H1 (cell line): ENCODE measurements around the gene REM2. TPM values are rescaled to one million over a fixed set of nuclear protein-coding genes. Genes with fewer than 3 reads are reported as not detected.

Experiments
- CTCF ChIA-PET: fragments of 300-600 bp; sonication (Branson Sonifier 250); formaldehyde crosslinking; loops from one replicate; lab custom pipeline; 2021; ENCODE audit not compliant: partially characterized antibody; lab: Charles Lee
- POLR2A ChIA-PET: fragments of 300-600 bp; sonication (Branson Sonifier 250); formaldehyde crosslinking; loops from one replicate; lab custom pipeline; 2021; ENCODE audit warnings: inconsistent platforms; ENCODE audit not compliant: partially characterized antibody; lab: Charles Lee
- DNase-seq, 2 experiments: peaks; one replicate each; pipeline versions ENCODE4 v3.0.0 to v3.0.0-alpha.2; 2010 to 2022; ENCODE audit warnings: low spot score in 2 of 2, low read depth in 1 of 2, mixed read lengths in 1 of 2
- FAIRE-seq: peaks from 2 replicates; lab custom pipeline; 2011; peaks lifted over from hg19 to GRCh38; lab: Jason Lieb, UNC
- H2AFZ ChIP-seq: 2 replicates; pipeline ENCODE4 v1.8.1; 2012; ENCODE audit warnings: low read length, inconsistent platforms
- H2AK5ac ChIP-seq: 2 replicates; pipeline ENCODE4 v1.6.1; 2013; ENCODE audit warnings: low read depth, low read length
- H2BK120ac ChIP-seq: replicated peaks from 2 replicates; pipeline ENCODE3; 2013; ENCODE audit warnings: low read depth, low read length, inconsistent platforms
- H2BK12ac ChIP-seq: 2 replicates; pipeline ENCODE4 v1.6.1; 2013; ENCODE audit warnings: low read depth, low read length
- H2BK15ac ChIP-seq: 2 replicates; pipeline ENCODE4 v1.6.1; 2013; ENCODE audit warnings: low read length
- H2BK20ac ChIP-seq: 2 replicates; pipeline ENCODE4 v1.6.1; 2013; ENCODE audit warnings: low read length
- H2BK5ac ChIP-seq: 2 replicates; pipeline ENCODE4 v1.6.1; 2013; ENCODE audit warnings: low read depth, low read length
- H3K14ac ChIP-seq: 2 replicates; pipeline ENCODE4 v1.6.1; 2013; ENCODE audit warnings: inconsistent platforms; ENCODE audit not compliant: insufficient read length
- H3K18ac ChIP-seq: 2 replicates; pipeline ENCODE4 v1.6.1; 2013; ENCODE audit warnings: low read length; ENCODE audit errors: extremely low read depth
- H3K23ac ChIP-seq: 2 replicates; pipeline ENCODE4 v1.6.1; 2013; ENCODE audit warnings: inconsistent platforms; ENCODE audit not compliant: insufficient read length
- H3K23me2 ChIP-seq: 2 replicates; pipeline ENCODE4 v1.6.1; 2013; ENCODE audit warnings: low read depth, low read length
- H3K27ac ChIP-seq: 2 replicates; pipeline ENCODE4 v1.6.1; 2011; ENCODE audit warnings: low read depth, low read length, inconsistent platforms
- H3K27me3 ChIP-seq, 4 experiments: replicated peaks in 1 of 4; 1 replicate in 1 of 4; 2 replicates in 3 of 4; pipeline versions ENCODE4 v1.6.1 to v1.8.1; 2011 to 2013; ENCODE audit warnings: low read length in 3 of 4, mild to moderate bottlenecking in 3 of 4, inconsistent platforms in 2 of 4, mixed read lengths in 2 of 4, moderate library complexity in 1 of 4; ENCODE audit not compliant: control insufficient read depth in 3 of 4, insufficient read depth in 3 of 4; ENCODE audit errors: extremely low read depth in 1 of 4
- H3K36me3 ChIP-seq, 4 experiments: 2 replicates each; pipeline versions ENCODE4 v1.6.1 to v1.8.1; 2011 to 2013; ENCODE audit warnings: mild to moderate bottlenecking in 4 of 4, low read length in 3 of 4, moderate library complexity in 2 of 4, control low read depth in 1 of 4, inconsistent platforms in 1 of 4; ENCODE audit not compliant: insufficient read depth in 4 of 4, control insufficient read depth in 2 of 4
- H3K4ac ChIP-seq: replicated peaks from 2 replicates; pipeline ENCODE3; 2013; ENCODE audit warnings: low read length, low read depth, mixed read lengths, inconsistent platforms; ENCODE audit not compliant: insufficient read length
- H3K4me1 ChIP-seq, 4 experiments: replicated peaks in 1 of 4; 1 replicate in 1 of 4; 2 replicates in 3 of 4; pipeline versions ENCODE4 v1.6.1 to v1.8.1; 2011 to 2013; ENCODE audit warnings: low read length in 3 of 4, inconsistent platforms in 2 of 4, mixed read lengths in 1 of 4; ENCODE audit not compliant: insufficient read depth in 4 of 4, control insufficient read depth in 3 of 4
- H3K4me2 ChIP-seq, 2 experiments: 2 replicates each; pipeline versions ENCODE4 v1.6.1 to v1.8.1; 2011 to 2013; ENCODE audit warnings: low read depth in 2 of 2, low read length in 2 of 2, control low read depth in 1 of 2, inconsistent platforms in 1 of 2, mild to moderate bottlenecking in 1 of 2; ENCODE audit not compliant: insufficient read depth in 1 of 2
- H3K4me3 ChIP-seq, 4 experiments: fragments of 200-600, 300-600 bp in 1 of 4; sonication (generic), shearing (Covaris generic), sonication (Bioruptor Twin) in 1 of 4; 2 replicates each; pipeline versions ENCODE4 v1.5.1 to v1.8.1; 2011 to 2016; ENCODE audit warnings: low read length in 4 of 4, low read depth in 3 of 4, control low read depth in 2 of 4, inconsistent platforms in 2 of 4, mild to moderate bottlenecking in 2 of 4, mixed read lengths in 1 of 4, moderate library complexity in 1 of 4; ENCODE audit not compliant: insufficient read depth in 2 of 4; ENCODE audit errors: extremely low read depth in 1 of 4
- H3K56ac ChIP-seq: replicated peaks from 2 replicates; pipeline ENCODE3; 2013; ENCODE audit warnings: low read depth, mild to moderate bottlenecking, mixed read lengths, low read length, inconsistent platforms; ENCODE audit not compliant: insufficient read length
- H3K79me1 ChIP-seq: 2 replicates; pipeline ENCODE4 v1.6.1; 2013; ENCODE audit warnings: low read depth, low read length, control low read depth
- H3K79me2 ChIP-seq, 2 experiments: 2 replicates each; pipeline versions ENCODE4 v1.6.1 to v1.8.1; 2012 to 2013; ENCODE audit warnings: low read length in 2 of 2, mild to moderate bottlenecking in 2 of 2, inconsistent platforms in 1 of 2; ENCODE audit not compliant: insufficient read depth in 2 of 2, control insufficient read depth in 1 of 2
- H3K9ac ChIP-seq, 4 experiments: replicated peaks in 1 of 4; 1 replicate in 1 of 4; 2 replicates in 3 of 4; pipeline versions ENCODE4 v1.6.1 to v1.8.1; 2011 to 2013; ENCODE audit warnings: low read depth in 3 of 4, low read length in 3 of 4, control low read depth in 2 of 4, mild to moderate bottlenecking in 2 of 4, moderate library complexity in 2 of 4, inconsistent platforms in 1 of 4; ENCODE audit errors: extremely low read depth in 1 of 4
- H3K9me3 ChIP-seq, 2 experiments: 2 replicates each; pipeline versions ENCODE4 v1.6.1 to v1.8.1; 2012 to 2013; ENCODE audit warnings: mild to moderate bottlenecking in 2 of 2, moderate library complexity in 2 of 2, control low read depth in 1 of 2, inconsistent platforms in 1 of 2, low read depth in 1 of 2, low read length in 1 of 2, mixed read lengths in 1 of 2; ENCODE audit not compliant: insufficient read depth in 2 of 2
- H4K20me1 ChIP-seq, 2 experiments: replicated peaks in 1 of 2; 2 replicates each; pipeline versions ENCODE3 to v1.8.1; 2011 to 2013; ENCODE audit warnings: inconsistent platforms in 2 of 2, low read length in 2 of 2, mild to moderate bottlenecking in 1 of 2; ENCODE audit not compliant: insufficient read depth in 2 of 2, control insufficient read depth in 1 of 2
- H4K5ac ChIP-seq: 2 replicates; pipeline ENCODE4 v1.6.1; 2013; ENCODE audit warnings: low read length, low read depth, mixed read lengths, inconsistent platforms; ENCODE audit not compliant: insufficient read length
- H4K8ac ChIP-seq: 2 replicates; pipeline ENCODE4 v1.8.0; 2013; ENCODE audit warnings: mild to moderate bottlenecking, moderate library complexity, low read length, inconsistent platforms; ENCODE audit not compliant: insufficient read depth; ENCODE audit errors: extremely low read depth
- H4K91ac ChIP-seq: replicated peaks from 2 replicates; pipeline ENCODE3; 2013; ENCODE audit warnings: low read length, mixed read lengths, inconsistent platforms; ENCODE audit not compliant: insufficient read length
- ASH2L ChIP-seq: fragments of 200-600, 300-600 bp; sonication (generic); IDR thresholded peaks from one replicate; pipeline ENCODE4 v1.7.1; 2017; ENCODE audit warnings: low read length
- CHD2 ChIP-seq: IDR thresholded peaks from 2 replicates; pipeline ENCODE4 v1.6.1; 2012; ENCODE audit warnings: low read length, improper control_type of control experiment
- GABPA ChIP-seq: IDR thresholded peaks from 2 replicates; pipeline ENCODE4 v1.6.1; 2011; ENCODE audit warnings: mild to moderate bottlenecking, low read length, moderate library complexity, borderline replicate concordance; ENCODE audit not compliant: insufficient read depth
- HDAC2 ChIP-seq, 2 experiments: fragments of 300-600 bp in 1 of 2; sonication (generic) in 1 of 2; IDR thresholded peaks; 2 replicates each; pipeline ENCODE4 v1.6.1; 2011 to 2012; ENCODE audit warnings: low read depth in 2 of 2, low read length in 2 of 2, mild to moderate bottlenecking in 2 of 2, moderate library complexity in 2 of 2, borderline replicate concordance in 1 of 2, inconsistent platforms in 1 of 2
- KDM4A ChIP-seq: IDR thresholded peaks from one replicate; pipeline ENCODE4 v1.7.1; 2012; ENCODE audit warnings: low read depth, mild to moderate bottlenecking, moderate library complexity, low read length, inconsistent platforms; ENCODE audit not compliant: severe bottlenecking
- MAFK ChIP-seq: IDR thresholded peaks from 2 replicates; pipeline ENCODE4 v1.6.1; 2012; ENCODE audit warnings: low read depth, mild to moderate bottlenecking, improper control_type of control experiment, low read length
- RBBP5 ChIP-seq: IDR thresholded peaks from 2 replicates; pipeline ENCODE4 v1.7.1; 2012; ENCODE audit warnings: low read depth, mild to moderate bottlenecking, inconsistent platforms, low read length, moderate library complexity, borderline replicate concordance
- RXRA ChIP-seq: IDR thresholded peaks from 2 replicates; pipeline ENCODE4 v1.6.1; 2011; ENCODE audit warnings: low read depth, mild to moderate bottlenecking, low read length, moderate library complexity; ENCODE audit not compliant: insufficient read depth
- WGBS, 2 experiments: shearing (Covaris generic) in 1 of 2; methylation state at CpG; one replicate each; pipeline versions ENCODE4 v1.1.6 to v1.1.7; 2013 to 2015; ENCODE audit warnings: low lambda C conversion rate in 2 of 2, mixed read lengths in 2 of 2, inconsistent platforms in 1 of 2, low coverage in 1 of 2, missing lambda C conversion rate in 1 of 2; ENCODE audit not compliant: insufficient replicate concordance in 2 of 2, insufficient coverage in 1 of 2, insufficient read length in 1 of 2; ENCODE audit errors: extremely low coverage in 1 of 2, missing lambda C conversion rate in 1 of 2; 5-methylcytosine and 5-hydroxymethylcytosine counted together
- polyA plus RNA-seq, 7 experiments: library from polyadenylated mRNA; depleted of rRNA in 3 of 7; stranded (reverse) in 5 of 7; unstranded in 2 of 7; fragments of >200 nt in 5 of 7; fragments of 200-250 nt in 2 of 7; gene quantifications; 1 replicate in 5 of 7; 2 replicates in 1 of 7; 4 replicates in 1 of 7; pipeline versions ENCODE4 v1.2.1 to v1.2.3, GENCODE V29; 2011 to 2013; ENCODE audit warnings: missing spikeins in 2 of 7, mixed read lengths in 2 of 7
- total RNA-seq: library from RNA; stranded (reverse); fragmentation: NEBNext Ultra II Directional; extraction: Animal tissue kit (Norgen Biotek cat#: 25700); gene quantifications from 2 replicates; pipeline ENCODE4 v1.2.1, GENCODE V29; 2021
- TF ChIP-seq, protein P1 (sequence below): IDR thresholded peaks from 2 replicates; pipeline ENCODE4 v1.6.1; 2011; ENCODE audit warnings: low read length, improper control_type of control experiment

The REM2 gene
- total and polyA plus RNA-seq, 2 of the 8 experiments (the other 6 are each of a cell fraction or from before 2014, with no cell fraction given), result 1.00 to 1.1 TPM

DNA sequence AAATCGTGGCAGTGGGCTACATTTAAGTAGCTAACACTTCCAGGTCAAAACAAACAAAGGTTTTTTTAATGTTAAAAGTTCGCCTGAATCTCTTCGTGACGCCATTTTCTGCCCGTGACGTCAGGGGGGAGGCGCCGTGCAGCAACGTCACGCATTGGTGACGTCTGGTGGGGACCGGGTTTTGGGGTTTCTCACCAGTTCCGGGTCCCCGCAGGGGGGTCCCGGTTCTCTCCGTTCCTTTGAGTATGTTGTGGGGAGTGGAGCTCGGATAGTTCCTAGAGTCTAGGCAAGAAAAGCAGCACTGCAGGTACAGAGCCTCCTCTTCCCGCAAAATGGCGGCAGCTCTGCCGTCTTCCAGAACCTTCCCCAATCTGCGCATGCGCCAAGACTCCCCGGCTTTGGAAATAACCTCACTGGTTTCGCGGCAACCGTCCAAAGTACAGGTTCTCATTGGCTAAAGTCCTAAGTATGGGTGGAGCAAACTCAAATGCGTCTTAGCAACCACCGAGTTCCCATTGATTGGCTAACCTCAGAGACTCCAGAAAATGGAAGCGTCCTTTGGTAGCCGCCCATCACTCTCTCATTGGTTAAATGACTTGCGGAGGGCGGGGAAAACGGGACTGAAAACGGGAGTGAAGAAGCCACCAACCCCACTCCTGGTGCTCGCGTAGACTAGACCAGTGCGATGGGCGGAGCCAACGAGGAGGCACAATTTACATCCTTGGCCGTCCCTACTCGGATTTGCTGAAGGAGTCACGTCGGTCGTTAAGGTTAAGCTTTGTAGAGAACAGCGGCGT, 36.0 kb downstream of the REM2 start, which contains the start of gene RBM23:
TSS of gene RBM23 (minus strand) at position 346 of the 797 bp plus-strand sequence.
- Histone ChIP-seq H2AFZ (peak within 1 kb of the TSS; percentile 67), H2BK5ac (peak within 1 kb of the TSS; percentile 98), H3K27me3 (no peaks in the 10 kb centered on the region; a peak in 1 of 7 replicates), H3K79me2 (peaks cover 0 to 20% of the 10 kb centered on the region in 2 experiments; a peak in 2 of 4 replicates), H2AK5ac (peak within 1 kb of the TSS; percentile 100; the same call in 1 of the 2 replicates), H3K56ac (peak within 1 kb of the TSS; percentile 43), H2BK20ac (no peak within 1 kb of the TSS), H4K5ac (peak within 1 kb of the TSS; percentile 91), H2BK15ac (no peak within 1 kb of the TSS), H3K4ac (peak within 1 kb of the TSS; percentile 97), H4K20me1 (no peaks in the 10 kb centered on the region), H2BK120ac (no peak within 1 kb of the TSS), H3K9ac (peak within 1 kb of the TSS; percentile 71 to 96 (median 92)), H2BK12ac (peak within 1 kb of the TSS; percentile 99), H3K18ac (peak within 1 kb of the TSS; percentile 83), H3K4me1 (peaks cover 0 to 7% (median 3%) of the 10 kb centered on the region in 4 experiments; a peak in 5 of 7 replicates), H3K27ac (peak within 1 kb of the TSS; percentile 98), H3K14ac (peak within 1 kb of the TSS; percentile 48), H3K23me2 (peaks cover 4% of the 10 kb centered on the region; the same call in 1 of the 2 replicates), H3K23ac (no peak within 1 kb of the TSS), H4K91ac (peak within 1 kb of the TSS; percentile 4), H3K4me3 (peak within 1 kb of the TSS; percentile 79 to 93 (median 92)), H3K4me2 (peak within 1 kb of the TSS; percentile 89 to 91), H3K36me3 (peaks cover 14 to 42% (median 28%) of the 10 kb centered on the region in 4 experiments), H4K8ac (peak within 1 kb of the TSS; percentile 99; the same call in 1 of the 2 replicates), H3K9me3 (no peaks in the 10 kb centered on the region), H3K79me1 (no peaks in the 10 kb centered on the region)
- DNase-seq (peak; percentile 98 to 99), FAIRE-seq (peak; percentile 92)
- ChIA-PET CTCF (interaction anchor here (1.0 to 5.0 kb wide), 9 partner anchors 12 to 140 kb away, joined by 3 to 40 read pairs (median 3); no protein-coding TSS in a partner anchor), POLR2A (interaction anchor here (0.6 to 4.1 kb wide), 24 partner anchors 9 to 464 kb away, joined by 3 to 67 read pairs (median 4); partner anchors contain the start of genes ACIN1, AJUBA, C14orf119 and HAUS4)
- WGBS, 2 experiments, result 2% methylated on average over 46 of the region's 46 CpGs; no CpG with 5 or more reads in 1 of the 2 experiments
- TF ChIP-seq CHD2 (0 out of 2 replicates have a peak, but pooled peaks have one; percentile 13), RXRA (no peak), MAFK (no peak), ASH2L (peak; percentile 68), RBBP5 (no peak), HDAC2 (IDR thresholded peaks at IDR 0.05; ENCODE audit: borderline replicate concordance in 1 of 2, low read depth in 2 of 2, low read length in 2 of 2) (no peak), KDM4A (peak; percentile 90), GABPA (no peak)
- TF ChIP-seq, protein P1, sequence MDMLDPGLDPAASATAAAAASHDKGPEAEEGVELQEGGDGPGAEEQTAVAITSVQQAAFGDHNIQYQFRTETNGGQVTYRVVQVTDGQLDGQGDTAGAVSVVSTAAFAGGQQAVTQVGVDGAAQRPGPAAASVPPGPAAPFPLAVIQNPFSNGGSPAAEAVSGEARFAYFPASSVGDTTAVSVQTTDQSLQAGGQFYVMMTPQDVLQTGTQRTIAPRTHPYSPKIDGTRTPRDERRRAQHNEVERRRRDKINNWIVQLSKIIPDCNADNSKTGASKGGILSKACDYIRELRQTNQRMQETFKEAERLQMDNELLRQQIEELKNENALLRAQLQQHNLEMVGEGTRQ, result no peak
